ENCODE measurements around the gene WDR33. TPM values are rescaled to one million over a fixed set of nuclear protein-coding genes. Genes with fewer than 3 reads are reported as not detected.

WDR33 gene
- total and polyA plus RNA-seq, 2 of the 13 experiments (the other 11 are each of a cell fraction or from before 2014, with no cell fraction given) = 54.9 to 78.2 TPM

DNA sequence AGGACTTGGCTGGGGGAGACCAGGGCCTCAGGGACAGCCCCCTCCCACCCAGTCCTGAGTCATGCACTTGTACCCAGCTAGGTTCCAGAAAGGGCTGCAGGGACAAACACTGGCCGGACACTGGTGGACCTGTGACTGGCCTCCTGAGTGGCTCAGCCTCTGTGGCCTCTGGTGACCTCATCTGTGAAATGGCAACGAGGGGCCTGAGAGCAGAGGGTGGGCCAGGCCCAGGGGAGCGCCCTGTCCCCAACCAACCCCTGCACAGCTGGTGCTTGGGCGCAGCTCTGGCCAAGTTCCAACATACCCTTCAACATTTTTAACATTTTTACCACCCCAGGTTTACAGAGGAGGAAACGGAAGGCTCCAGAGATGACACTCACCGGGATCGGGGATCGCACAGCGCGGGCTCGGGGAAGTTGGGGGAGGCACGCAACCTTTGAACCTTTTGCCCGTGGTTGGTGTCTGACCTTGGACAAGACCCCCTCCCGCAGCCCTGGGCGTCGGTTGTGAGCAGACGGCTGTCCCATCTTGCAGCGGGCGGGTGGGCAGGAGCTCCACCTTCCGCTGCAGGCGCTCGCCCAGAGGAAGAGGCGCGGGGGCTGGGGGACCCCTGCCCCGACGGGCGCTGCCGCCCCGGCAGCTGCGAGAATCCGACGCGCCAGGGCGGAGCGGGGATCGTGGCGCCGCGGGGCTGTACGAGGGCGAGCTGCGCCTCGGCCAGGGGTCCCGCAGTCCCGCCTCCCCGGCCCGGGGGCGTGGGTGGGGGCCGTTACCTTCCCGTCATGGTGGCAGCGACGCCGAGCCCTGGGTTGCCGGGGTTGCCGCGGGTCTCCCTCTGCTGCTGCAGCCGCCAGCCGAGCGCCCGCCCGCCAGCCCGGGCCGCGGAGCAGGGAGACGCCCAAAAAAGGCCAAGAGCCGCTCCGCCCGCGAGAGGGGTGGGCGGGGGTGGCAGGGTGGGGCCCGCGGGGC is 136.4 kb downstream of the WDR33 start:
- DNase-seq (ENCODE audit: low spot score) = no peak
- H4K20me1 ChIP-seq (ENCODE audit: insufficient read depth, low read length) = no peaks in the 10 kb centered on the region; the same call in 1 of the 2 replicates
- H3K4me2 ChIP-seq (ENCODE audit: low read depth, low read length) = peak overlapping the region; percentile 94
- intact Hi-C loops (cut with micrococcal nuclease; ENCODE audit: unreplicated experiment) = no loop called here
- H2AFZ ChIP-seq (ENCODE audit: low read length) = no peak overlapping the region
- in situ Hi-C loops (cut with HindIII; ENCODE audit: extremely low pct_ligation_motif_present, low pct_unique_long_range_greater_than_20kb) = no loop called here
- 3% methylated on average over 26 of the region's 72 CpGs for WGBS (ENCODE audit: low lambda C conversion rate)
- FAIRE-seq = no peak
- BruUV-seq (replicated peaks) = no TSS peak
- peak overlapping the region; percentile 53 to 78 (median 54); a peak in 5 of 6 replicates for H3K4me3 ChIP-seq (replicated peaks in 1 of 3; ENCODE audit: insufficient read depth in 1 of 3, low read depth in 2 of 3, low read length in 3 of 3)
- peak overlapping the region; percentile 40; the same call in 1 of the 2 replicates for H3K9ac ChIP-seq (ENCODE audit: insufficient read depth, low read depth, low read length)
- H3K27ac ChIP-seq (ENCODE audit: extremely low read length, insufficient read depth, low read length) = no peak overlapping the region
- peaks cover 30% of the 10 kb centered on the region for H3K4me1 ChIP-seq (ENCODE audit: insufficient read depth, low read length)
- ATAC-seq = peak; percentile 37
- no peaks in the 10 kb centered on the region for H3K9me3 ChIP-seq (ENCODE audit: low read length)
- ChIA-PET POLR2A (interaction anchor here (0.6 to 1.3 kb wide), 2 partner anchors 9 to 26 kb away, joined by 3 read pairs; no protein-coding TSS in a partner anchor), CTCF (ENCODE audit: low intra/inter-chr PET ratio, low total read pairs) (no interaction called here)
- no peaks in the 10 kb centered on the region for H3K36me3 ChIP-seq (replicated peaks in 1 of 2; ENCODE audit: control insufficient read depth in 1 of 2, insufficient read depth in 2 of 2, low read length in 2 of 2)
- no peaks in the 10 kb centered on the region for H3K79me2 ChIP-seq (ENCODE audit: insufficient read depth, low read length)
- H3K27me3 ChIP-seq (ENCODE audit: control insufficient read depth in 1 of 2, insufficient read depth in 2 of 2, low read length in 2 of 2) = peaks cover 20 to 76% of the 10 kb centered on the region in 2 experiments
- TF ChIP-seq NBN (conservative IDR thresholded peaks at IDR 0.05) (no peak), GPBP1L1 (CRISPR knock-in tag; IDR thresholded peaks at IDR 0.05) (no peak), ZNF850 (CRISPR knock-in tag; conservative IDR thresholded peaks at IDR 0.05) (no peak), HNRNPH1 (optimal IDR thresholded peaks at IDR 0.05; ENCODE audit: low read depth, low read length) (no peak), MED13 (CRISPR knock-in tag; IDR thresholded peaks at IDR 0.05) (no peak), SOX5 (CRISPR knock-in tag; IDR thresholded peaks at IDR 0.05; ENCODE audit: borderline replicate concordance) (no peak), RBM22 (optimal IDR thresholded peaks at IDR 0.05; ENCODE audit: low read length) (no peak), ZNF33B (CRISPR knock-in tag; IDR thresholded peaks at IDR 0.05) (no peak), RBFOX2 (IDR thresholded peaks at IDR 0.05; ENCODE audit: low read depth, low read length) (no peak)
- TF ChIP-seq, protein P1, sequence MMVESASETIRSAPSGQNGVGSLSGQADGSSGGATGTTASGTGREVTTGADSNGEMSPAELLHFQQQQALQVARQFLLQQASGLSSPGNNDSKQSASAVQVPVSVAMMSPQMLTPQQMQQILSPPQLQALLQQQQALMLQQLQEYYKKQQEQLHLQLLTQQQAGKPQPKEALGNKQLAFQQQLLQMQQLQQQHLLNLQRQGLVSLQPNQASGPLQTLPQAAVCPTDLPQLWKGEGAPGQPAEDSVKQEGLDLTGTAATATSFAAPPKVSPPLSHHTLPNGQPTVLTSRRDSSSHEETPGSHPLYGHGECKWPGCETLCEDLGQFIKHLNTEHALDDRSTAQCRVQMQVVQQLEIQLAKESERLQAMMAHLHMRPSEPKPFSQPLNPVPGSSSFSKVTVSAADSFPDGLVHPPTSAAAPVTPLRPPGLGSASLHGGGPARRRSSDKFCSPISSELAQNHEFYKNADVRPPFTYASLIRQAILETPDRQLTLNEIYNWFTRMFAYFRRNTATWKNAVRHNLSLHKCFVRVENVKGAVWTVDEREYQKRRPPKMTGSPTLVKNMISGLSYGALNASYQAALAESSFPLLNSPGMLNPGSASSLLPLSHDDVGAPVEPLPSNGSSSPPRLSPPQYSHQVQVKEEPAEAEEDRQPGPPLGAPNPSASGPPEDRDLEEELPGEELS (CRISPR knock-in tag; IDR thresholded peaks at IDR 0.05) = no peak
- TF ChIP-seq, protein P2, sequence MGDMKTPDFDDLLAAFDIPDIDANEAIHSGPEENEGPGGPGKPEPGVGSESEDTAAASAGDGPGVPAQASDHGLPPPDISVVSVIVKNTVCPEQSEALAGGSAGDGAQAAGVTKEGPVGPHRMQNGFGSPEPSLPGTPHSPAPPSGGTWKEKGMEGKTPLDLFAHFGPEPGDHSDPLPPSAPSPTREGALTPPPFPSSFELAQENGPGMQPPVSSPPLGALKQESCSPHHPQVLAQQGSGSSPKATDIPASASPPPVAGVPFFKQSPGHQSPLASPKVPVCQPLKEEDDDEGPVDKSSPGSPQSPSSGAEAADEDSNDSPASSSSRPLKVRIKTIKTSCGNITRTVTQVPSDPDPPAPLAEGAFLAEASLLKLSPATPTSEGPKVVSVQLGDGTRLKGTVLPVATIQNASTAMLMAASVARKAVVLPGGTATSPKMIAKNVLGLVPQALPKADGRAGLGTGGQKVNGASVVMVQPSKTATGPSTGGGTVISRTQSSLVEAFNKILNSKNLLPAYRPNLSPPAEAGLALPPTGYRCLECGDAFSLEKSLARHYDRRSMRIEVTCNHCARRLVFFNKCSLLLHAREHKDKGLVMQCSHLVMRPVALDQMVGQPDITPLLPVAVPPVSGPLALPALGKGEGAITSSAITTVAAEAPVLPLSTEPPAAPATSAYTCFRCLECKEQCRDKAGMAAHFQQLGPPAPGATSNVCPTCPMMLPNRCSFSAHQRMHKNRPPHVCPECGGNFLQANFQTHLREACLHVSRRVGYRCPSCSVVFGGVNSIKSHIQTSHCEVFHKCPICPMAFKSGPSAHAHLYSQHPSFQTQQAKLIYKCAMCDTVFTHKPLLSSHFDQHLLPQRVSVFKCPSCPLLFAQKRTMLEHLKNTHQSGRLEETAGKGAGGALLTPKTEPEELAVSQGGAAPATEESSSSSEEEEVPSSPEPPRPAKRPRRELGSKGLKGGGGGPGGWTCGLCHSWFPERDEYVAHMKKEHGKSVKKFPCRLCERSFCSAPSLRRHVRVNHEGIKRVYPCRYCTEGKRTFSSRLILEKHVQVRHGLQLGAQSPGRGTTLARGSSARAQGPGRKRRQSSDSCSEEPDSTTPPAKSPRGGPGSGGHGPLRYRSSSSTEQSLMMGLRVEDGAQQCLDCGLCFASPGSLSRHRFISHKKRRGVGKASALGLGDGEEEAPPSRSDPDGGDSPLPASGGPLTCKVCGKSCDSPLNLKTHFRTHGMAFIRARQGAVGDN (CRISPR knock-in tag; IDR thresholded peaks at IDR 0.05) = peak; percentile 63
- TF ChIP-seq, protein P3, sequence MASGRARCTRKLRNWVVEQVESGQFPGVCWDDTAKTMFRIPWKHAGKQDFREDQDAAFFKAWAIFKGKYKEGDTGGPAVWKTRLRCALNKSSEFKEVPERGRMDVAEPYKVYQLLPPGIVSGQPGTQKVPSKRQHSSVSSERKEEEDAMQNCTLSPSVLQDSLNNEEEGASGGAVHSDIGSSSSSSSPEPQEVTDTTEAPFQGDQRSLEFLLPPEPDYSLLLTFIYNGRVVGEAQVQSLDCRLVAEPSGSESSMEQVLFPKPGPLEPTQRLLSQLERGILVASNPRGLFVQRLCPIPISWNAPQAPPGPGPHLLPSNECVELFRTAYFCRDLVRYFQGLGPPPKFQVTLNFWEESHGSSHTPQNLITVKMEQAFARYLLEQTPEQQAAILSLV (CRISPR knock-in tag; IDR thresholded peaks at IDR 0.05; ENCODE audit: borderline replicate concordance) = peak; percentile 9; the same call in 1 of the 2 replicates
- TF ChIP-seq, protein P4, sequence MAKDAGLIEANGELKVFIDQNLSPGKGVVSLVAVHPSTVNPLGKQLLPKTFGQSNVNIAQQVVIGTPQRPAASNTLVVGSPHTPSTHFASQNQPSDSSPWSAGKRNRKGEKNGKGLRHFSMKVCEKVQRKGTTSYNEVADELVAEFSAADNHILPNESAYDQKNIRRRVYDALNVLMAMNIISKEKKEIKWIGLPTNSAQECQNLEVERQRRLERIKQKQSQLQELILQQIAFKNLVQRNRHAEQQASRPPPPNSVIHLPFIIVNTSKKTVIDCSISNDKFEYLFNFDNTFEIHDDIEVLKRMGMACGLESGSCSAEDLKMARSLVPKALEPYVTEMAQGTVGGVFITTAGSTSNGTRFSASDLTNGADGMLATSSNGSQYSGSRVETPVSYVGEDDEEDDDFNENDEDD (CRISPR knock-in tag; IDR thresholded peaks at IDR 0.05; ENCODE audit: borderline replicate concordance) = no peak
